Activated T-helper 17 cell treated with anti-CD3 and anti-CD28 coated beads, Interleukin-2, amount 50 U/mL, for 72 hours (primary cell): ENCODE measurements around the gene NOTCH4. TPM values are rescaled to one million over a fixed set of nuclear protein-coding genes. Genes with fewer than 3 reads are reported as not detected.
"Not testable (repeated sequence)": the region's sequence is repeated elsewhere in the genome, so short reads cannot be mapped to it uniquely, and the experiment has no call there.

Experiments
- ATAC-seq: fragments of 150-1000 bp; cut with Tn5 transposase; replicated peaks from 2 replicates; pipeline ENCODE4 v1.10.0; 2021; ENCODE audit warnings: mild to moderate bottlenecking, moderate library complexity
- H3K27ac Mint-ChIP-seq: one replicate; pipeline ENCODE4 v1.8.0; 2022; ENCODE audit warnings: mixed read lengths
- H3K27me3 Mint-ChIP-seq: one replicate; pipeline ENCODE4 v1.8.0; 2022; ENCODE audit warnings: mixed read lengths
- H3K36me3 Mint-ChIP-seq: one replicate; pipeline ENCODE4 v1.8.0; 2022; ENCODE audit warnings: low read depth, mild to moderate bottlenecking, mixed read lengths
- H3K4me1 Mint-ChIP-seq: one replicate; pipeline ENCODE4 v1.8.0; 2022; ENCODE audit warnings: mixed read lengths
- H3K4me3 Mint-ChIP-seq: one replicate; pipeline ENCODE4 v1.8.0; 2022; ENCODE audit warnings: mild to moderate bottlenecking, mixed read lengths
- H3K9me3 Mint-ChIP-seq: one replicate; pipeline ENCODE4 v1.8.0; 2022; ENCODE audit warnings: mixed read lengths
- total RNA-seq, 2 donors: library from RNA; stranded (reverse); gene quantifications; one replicate each; pipeline ENCODE4 v1.2.3, GENCODE V29; 2022

NOTCH4 gene
- total RNA-seq, 2 donors from 2014 or later = 0.73 to 2.3 TPM

DNA sequence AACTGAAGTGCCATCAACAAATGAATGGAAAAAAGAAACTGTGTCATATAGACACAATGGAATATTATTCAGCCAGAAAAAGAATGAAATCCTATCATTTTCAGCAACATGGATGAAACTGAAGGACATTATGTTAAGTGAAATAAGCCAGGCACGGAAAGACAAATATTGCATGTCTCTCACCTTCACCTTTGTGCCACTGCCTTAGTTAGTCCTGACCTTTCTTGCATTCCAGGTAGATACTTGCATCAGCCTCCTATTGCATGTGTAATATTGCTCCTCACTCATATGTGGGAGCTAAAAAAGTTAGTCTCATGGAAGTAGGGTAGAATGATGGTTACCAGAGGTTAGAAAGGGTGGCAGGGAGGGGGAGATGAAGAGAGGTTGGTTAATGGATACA, 14.9 kb downstream of the NOTCH4 start:
- ATAC-seq = no peak
- Mint-ChIP-seq H3K4me3 (no peak overlapping the region), H3K27me3 (no peaks in the 10 kb centered on the region), H3K4me1 (no peaks in the 10 kb centered on the region), H3K36me3 (no peaks in the 10 kb centered on the region), H3K9me3 (no peaks in the 10 kb centered on the region), H3K27ac (no peak overlapping the region)

DNA sequence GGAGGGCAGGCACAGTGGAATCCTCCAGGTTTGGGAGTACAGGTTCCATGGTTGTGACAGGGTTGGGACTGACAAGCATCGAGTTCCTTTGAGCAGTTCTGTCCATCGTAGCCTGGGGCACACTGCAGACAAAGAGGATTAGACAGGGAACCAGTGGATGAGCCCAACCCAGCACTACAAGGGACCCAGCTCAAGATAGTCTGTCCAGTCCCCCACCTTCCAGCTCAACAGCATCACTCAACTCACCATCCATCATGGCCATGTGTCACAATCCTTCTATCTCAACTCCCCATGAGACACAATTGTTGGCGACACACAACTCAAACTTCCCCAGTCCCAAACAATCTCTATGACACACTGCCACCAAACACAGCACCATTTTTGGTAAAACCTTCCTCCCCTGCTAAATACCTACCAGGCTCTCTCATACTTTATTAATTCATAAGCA, 19.6 kb downstream of the NOTCH4 start:
- Mint-ChIP-seq H3K27me3 (peaks cover 3% of the 10 kb centered on the region), H3K9me3 (no peaks in the 10 kb centered on the region), H3K4me3 (no peak overlapping the region), H3K4me1 (no peaks in the 10 kb centered on the region), H3K36me3 (no peaks in the 10 kb centered on the region), H3K27ac (no peak overlapping the region)
- ATAC-seq = no peak

DNA sequence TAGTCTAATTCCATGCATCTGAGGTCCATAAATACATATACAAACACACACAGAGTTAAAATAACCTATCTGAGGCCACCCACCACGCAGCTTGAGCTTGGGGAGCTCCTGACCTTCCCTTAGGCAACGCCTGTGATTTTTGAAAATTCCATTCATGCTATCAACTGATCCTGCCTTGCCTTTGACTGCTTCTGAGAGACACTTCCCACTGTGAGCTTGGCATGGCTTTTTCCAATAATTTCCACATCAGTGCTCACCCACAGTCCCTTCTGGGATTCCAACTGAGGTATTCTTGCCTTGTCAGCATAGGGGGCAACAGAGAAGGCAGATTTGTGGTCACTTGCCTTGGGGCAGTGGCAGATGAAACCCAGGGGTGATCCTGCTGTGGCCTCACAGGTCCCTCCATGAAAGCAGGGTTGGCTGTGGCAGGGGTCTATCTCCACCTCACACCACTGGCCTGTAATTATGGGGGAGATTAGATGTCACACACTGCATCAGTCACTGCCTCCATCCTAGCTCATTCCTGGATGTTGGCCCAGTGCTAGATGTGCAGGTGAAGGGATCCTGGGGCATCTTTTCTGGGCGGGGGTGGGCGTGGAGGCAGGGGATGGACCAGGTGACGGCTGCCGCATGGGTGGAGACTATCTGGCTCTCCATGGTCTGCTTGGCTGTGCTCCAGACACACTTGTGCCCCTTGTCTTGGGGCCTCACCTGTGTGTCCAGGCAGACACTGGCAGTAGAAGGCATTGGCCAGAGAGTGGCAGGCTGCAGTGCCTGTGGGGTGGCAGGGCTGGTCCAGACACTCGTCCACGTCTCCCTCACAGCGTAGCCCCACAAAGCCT, 20.2 kb downstream of the NOTCH4 start:
- Mint-ChIP-seq H3K4me3 (no peak overlapping the region), H3K27ac (no peak overlapping the region), H3K36me3 (no peaks in the 10 kb centered on the region), H3K4me1 (no peaks in the 10 kb centered on the region), H3K27me3 (peaks cover 3% of the 10 kb centered on the region), H3K9me3 (no peaks in the 10 kb centered on the region)
- ATAC-seq = no peak

DNA sequence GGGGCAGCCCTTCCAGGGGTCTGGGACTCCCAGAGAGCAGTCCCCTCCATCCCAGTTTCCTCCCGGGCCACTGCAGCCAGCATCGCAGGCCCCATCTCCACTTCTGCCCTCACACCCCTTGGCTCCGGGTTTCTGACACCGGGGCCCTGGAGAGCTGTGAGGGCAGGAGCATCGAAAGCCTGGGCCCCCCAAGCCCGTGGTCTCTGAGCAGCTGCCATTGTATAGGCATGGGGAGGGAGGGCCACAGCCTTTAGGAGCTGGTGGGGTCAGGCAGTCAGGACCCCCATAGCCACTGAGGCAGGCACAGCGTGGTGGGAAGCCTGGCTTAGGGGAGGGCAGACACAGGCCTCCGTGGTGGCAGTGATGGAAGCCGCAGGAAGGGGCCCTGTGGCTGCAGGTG, 21.7 kb downstream of the NOTCH4 start:
- Mint-ChIP-seq H3K27me3 (peaks cover 3% of the 10 kb centered on the region), H3K9me3 (no peaks in the 10 kb centered on the region), H3K4me3 (no peak overlapping the region), H3K27ac (no peak overlapping the region), H3K36me3 (no peaks in the 10 kb centered on the region), H3K4me1 (no peaks in the 10 kb centered on the region)
- ATAC-seq = no peak

DNA sequence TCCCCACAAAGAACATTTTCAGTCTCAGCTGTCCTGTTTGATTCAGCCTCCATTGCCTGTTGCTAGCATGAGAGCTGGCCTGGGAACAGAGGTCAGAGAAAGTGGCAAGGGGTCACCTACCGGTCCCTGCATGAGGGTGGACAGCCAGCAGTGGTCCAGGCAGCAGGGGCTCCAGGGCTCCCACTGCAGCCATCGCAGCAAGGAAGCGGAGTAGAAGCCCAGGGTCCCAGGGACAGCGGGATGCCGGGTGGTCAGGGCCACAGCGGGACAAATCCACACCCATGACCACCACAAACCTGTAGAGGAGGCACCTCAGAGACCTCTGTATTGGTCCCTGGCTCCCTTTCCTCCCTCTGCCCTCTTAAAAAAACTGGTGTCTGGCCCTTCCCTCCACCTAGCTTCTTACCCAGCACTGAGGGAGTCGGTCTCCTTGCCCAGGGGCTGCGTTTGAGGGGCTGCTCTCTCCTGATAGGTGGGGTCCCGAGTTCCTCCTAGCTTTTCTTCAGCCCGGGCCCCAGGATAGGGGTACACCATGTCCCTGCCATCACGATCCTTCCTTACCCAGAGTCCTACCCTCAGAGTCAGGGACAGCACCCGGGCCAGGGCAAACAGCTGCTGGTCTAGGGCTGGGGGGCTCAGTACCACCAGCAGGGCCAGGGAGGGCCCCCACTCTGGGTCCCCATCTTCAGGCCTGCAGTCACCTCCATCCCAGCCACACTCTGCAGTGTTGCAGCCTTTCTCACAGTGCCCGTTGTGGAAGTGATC, 23.0 kb downstream of the NOTCH4 start:
- Mint-ChIP-seq H3K4me1 (peaks cover 4% of the 10 kb centered on the region), H3K9me3 (no peaks in the 10 kb centered on the region), H3K36me3 (no peaks in the 10 kb centered on the region), H3K27me3 (peaks cover 3% of the 10 kb centered on the region), H3K27ac (no peak overlapping the region), H3K4me3 (no peak overlapping the region)
- ATAC-seq = no peak

DNA sequence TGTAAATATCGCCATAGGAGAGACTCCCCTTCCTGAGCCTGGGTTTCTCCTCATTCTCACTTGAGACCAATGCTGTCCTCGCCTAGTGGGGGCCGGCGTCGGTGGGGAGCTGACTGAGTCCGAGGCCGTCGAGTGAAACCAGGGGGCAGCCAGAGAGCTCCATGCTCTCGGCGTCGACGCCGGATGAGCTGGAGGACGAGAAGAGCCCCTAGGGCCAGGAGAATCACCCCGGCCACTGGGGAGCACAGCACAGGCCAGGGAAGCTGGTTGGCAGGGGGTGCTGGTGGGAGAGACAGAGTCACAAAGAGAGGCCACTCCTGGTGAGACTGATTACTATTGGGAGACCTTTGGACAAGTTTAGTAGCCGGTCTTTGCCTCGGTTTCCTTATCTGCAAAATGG, 25.0 kb downstream of the NOTCH4 start:
- H3K4me1 Mint-ChIP-seq = peaks cover 17% of the 10 kb centered on the region
- H3K4me3 Mint-ChIP-seq = no peak overlapping the region
- no peaks in the 10 kb centered on the region for H3K9me3 Mint-ChIP-seq
- peaks cover 3% of the 10 kb centered on the region for H3K27me3 Mint-ChIP-seq
- H3K36me3 Mint-ChIP-seq = no peaks in the 10 kb centered on the region
- no peak for ATAC-seq
- no peak overlapping the region for H3K27ac Mint-ChIP-seq

DNA sequence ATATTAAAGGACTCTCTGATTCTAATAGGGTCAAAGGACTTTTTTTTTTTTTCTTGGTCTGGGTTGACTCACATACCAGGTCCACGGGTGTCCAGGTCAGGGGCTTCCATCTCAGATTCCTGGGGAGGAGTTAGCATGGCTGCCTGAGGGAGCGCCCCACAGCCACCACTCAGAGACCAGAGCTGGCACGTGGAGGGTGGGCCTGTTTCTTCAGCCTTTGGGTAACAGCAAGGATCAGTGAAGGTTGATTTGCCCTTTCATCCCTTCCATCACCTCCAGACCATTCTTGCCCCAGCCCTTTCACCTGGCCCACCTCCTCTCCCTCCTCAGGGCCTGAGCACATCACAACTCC, 25.5 kb downstream of the NOTCH4 start:
- ATAC-seq = no peak
- Mint-ChIP-seq H3K27me3 (peaks cover 3% of the 10 kb centered on the region), H3K27ac (no peak overlapping the region), H3K4me1 (peaks cover 22% of the 10 kb centered on the region), H3K4me3 (no peak overlapping the region), H3K9me3 (no peaks in the 10 kb centered on the region), H3K36me3 (no peaks in the 10 kb centered on the region)

DNA sequence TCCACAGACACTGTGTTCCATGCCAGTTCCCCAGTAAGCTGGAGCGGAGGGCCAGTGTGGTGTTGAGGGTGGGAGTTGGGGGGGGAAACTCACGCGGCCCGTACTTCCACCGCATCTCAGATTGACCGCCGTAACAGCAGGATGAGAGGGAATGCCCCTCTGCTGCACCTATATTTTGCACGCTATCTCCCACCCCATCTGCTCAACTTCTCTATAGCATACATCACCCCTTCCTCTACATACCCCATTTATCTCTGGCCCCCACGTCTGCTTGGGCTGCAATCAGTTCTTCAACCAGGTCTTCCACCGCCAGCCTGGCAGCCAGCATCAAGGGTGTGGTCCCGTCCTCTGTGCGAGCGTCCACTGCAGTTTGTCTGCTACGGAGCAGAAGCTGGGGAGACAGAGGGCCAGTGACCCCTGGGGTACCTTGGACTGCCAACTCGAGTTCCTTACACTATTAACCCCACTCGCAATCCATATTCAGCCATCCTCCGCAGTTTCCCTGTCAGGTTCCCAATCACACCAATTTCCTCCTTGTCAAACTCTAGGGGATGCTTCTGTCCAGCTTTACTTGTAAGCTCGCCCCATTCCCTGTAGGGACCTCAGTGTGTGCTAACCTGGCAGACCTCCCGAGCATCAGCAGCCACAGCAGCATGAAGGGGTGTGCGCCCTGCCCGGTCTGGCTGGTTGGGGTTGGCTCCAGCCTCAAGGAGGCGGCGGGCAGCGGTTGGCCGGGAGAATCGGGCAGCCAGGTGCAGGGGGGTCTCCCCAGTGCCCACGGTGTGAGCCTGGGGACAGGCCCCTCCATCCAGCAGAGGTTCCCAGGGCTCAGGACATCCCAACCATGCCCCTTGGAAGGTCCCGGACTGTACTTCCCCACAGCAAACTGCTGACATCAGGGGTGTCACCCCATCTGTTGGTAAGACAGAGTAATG, 26.9 kb downstream of the NOTCH4 start:
- peaks cover 11% of the 10 kb centered on the region for H3K36me3 Mint-ChIP-seq
- H3K4me1 Mint-ChIP-seq = peaks cover 23% of the 10 kb centered on the region
- peaks cover 3% of the 10 kb centered on the region for H3K27me3 Mint-ChIP-seq
- H3K9me3 Mint-ChIP-seq = no peaks in the 10 kb centered on the region
- peak overlapping the region; percentile 97 for H3K27ac Mint-ChIP-seq
- ATAC-seq = no peak
- H3K4me3 Mint-ChIP-seq = peak overlapping the region; percentile 98

DNA sequence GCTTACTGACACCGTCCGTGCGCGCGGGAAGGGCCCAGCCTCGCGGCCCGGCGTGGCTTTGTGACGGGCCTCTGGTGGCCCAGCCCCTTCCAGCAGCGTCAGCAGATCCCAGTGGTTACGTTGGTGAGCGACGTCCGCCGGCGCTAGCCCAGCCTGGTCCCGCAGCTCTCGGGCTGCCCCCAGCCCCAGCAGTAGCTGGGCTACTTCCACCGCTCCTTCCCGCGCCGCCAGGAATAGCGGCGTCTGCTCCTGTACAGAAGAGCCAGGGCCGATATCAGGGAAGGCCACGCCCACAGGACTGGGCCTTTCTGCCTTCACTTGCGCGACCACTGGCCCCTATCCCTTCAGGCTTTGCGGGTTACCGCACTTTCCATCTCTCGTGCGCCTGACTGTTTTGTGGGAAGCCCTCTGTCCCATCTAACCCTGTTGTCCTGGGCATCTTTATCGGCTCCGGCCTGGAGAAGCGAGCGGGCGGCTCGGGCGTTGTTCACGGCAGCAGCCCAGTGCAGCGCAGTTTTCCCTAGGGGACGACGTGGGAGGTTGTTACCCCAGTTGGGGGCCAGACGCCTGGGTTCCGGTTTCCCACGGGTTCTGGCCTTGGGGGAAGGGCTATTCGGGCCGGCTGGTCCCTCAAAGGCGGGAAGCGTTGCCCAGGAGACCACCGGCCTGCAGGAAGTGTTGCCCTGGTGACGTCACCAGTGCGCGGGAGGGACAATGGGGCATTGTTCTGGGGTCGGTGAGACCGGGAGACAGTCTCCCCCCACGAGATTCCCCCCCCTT, 27.8 kb downstream of the NOTCH4 start:
- H3K36me3 Mint-ChIP-seq = peaks cover 19% of the 10 kb centered on the region
- peak overlapping the region; percentile 98 for H3K4me3 Mint-ChIP-seq
- peaks cover 3% of the 10 kb centered on the region for H3K27me3 Mint-ChIP-seq
- peak; percentile 87 for ATAC-seq
- H3K9me3 Mint-ChIP-seq = no peaks in the 10 kb centered on the region
- H3K4me1 Mint-ChIP-seq = peaks cover 23% of the 10 kb centered on the region
- peak overlapping the region; percentile 97 for H3K27ac Mint-ChIP-seq

DNA sequence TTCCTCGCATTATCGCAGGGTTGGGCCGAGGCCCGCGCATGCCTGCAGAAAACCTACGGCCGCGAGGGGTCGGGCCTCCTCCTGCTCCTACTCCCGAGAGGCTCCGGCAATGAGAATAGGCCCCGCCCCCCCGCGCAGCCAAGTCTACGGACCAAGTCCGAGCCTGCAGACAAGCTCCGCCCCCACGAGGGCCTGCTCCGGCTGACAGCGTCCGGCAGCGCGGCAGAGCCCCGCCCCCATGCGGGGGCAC, 28.3 kb downstream of the NOTCH4 start:
- H3K36me3 Mint-ChIP-seq = peaks cover 24% of the 10 kb centered on the region
- H3K4me1 Mint-ChIP-seq = peaks cover 23% of the 10 kb centered on the region
- H3K27ac Mint-ChIP-seq = peak overlapping the region; percentile 97
- peak overlapping the region; percentile 98 for H3K4me3 Mint-ChIP-seq
- peaks cover 3% of the 10 kb centered on the region for H3K27me3 Mint-ChIP-seq
- no peaks in the 10 kb centered on the region for H3K9me3 Mint-ChIP-seq
- ATAC-seq = peak; percentile 89

DNA sequence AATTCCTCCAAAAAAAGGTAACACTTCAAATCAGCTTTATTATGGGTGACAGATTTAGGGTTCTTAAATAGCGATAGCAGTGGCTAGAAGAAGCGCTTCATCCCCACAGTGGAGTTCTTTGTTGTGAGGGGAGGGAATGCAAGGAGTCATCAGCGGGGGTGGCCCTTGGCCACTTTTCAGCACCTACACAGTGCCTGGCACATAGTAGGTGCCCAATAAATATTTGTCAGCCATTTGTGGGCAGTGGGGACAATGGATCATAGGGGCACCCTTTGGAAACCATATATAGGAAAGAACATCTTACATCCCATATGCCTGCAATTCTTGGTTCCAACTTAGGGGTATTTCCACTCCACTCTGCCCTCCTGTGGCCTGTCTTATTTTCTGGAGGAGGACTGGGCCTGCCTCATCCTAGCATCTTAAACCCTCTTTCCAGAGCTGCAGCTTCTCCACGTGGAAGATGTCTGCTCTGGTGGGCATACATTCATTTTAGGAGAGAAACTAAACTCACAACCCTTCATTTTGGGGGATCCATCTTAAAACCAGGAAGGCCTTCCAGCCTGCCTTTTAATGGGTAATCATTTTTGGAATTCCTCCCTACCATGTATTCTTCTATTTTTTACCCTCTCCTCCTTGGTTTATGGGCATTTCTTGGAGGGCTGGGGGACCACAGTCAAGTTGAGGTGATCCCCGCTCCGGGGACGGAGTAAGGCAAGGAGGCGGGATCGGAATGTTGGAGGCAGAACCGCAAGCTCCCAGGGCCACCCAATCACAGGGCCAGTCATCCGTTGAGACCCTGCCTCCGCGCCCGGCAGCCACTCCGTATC, 28.8 kb downstream of the NOTCH4 start:
- no peaks in the 10 kb centered on the region for H3K9me3 Mint-ChIP-seq
- H3K4me3 Mint-ChIP-seq = peak overlapping the region; percentile 98
- no peaks in the 10 kb centered on the region for H3K27me3 Mint-ChIP-seq
- ATAC-seq = no peak
- H3K36me3 Mint-ChIP-seq = peaks cover 30% of the 10 kb centered on the region
- H3K27ac Mint-ChIP-seq = peak overlapping the region; percentile 97
- peaks cover 23% of the 10 kb centered on the region for H3K4me1 Mint-ChIP-seq

DNA sequence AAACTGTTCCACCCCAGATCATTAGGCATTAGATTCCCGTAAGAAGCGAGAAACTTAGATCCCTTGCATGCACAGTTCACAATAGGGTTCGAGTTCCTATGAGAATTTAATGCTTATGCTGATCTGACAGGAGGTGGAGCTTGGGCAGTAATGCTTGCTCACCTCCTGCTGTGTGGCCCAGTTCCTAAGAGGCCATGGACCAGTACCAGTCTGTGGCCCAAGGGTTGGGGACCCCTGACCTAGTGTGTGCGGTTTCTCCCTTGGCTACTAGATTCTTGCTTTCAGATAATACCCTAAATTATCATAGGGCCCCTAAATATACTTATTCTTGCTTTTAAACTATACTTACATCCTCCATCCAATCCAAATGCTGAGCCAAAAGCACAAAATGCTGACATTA, 29.5 kb downstream of the NOTCH4 start:
- H3K4me1 Mint-ChIP-seq = peaks cover 23% of the 10 kb centered on the region
- H3K9me3 Mint-ChIP-seq = no peaks in the 10 kb centered on the region
- peak overlapping the region; percentile 98 for H3K4me3 Mint-ChIP-seq
- H3K27ac Mint-ChIP-seq = peak overlapping the region; percentile 97
- H3K36me3 Mint-ChIP-seq = peaks cover 35% of the 10 kb centered on the region
- no peak for ATAC-seq
- H3K27me3 Mint-ChIP-seq = no peaks in the 10 kb centered on the region

DNA sequence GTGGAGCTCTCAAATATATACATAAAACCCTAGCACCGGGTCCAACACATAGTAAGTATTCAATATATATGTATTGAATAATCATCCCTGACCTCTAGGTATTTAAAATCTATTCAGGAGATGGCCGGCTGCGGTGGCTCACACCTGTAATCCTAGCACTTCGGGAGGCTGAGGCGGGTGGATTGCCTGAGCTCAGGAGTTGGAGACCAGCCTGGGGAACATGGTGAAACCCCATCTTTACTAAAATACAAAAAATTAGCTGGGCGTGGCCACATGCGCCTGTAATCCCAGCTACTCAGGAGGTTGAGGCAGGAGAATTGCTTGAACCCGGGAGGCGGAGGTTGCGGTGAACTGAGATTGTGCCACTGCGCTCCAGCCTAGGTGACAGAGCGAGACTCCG, 30.8 kb downstream of the NOTCH4 start:
- H3K4me1 Mint-ChIP-seq = peaks cover 32% of the 10 kb centered on the region
- H3K36me3 Mint-ChIP-seq = peaks cover 48% of the 10 kb centered on the region
- peak overlapping the region; percentile 98 for H3K27ac Mint-ChIP-seq
- H3K27me3 Mint-ChIP-seq, H3K9me3 Mint-ChIP-seq, ATAC-seq: not testable (repeated sequence)
- peak overlapping the region; percentile 98 for H3K4me3 Mint-ChIP-seq
